SK-MEL-5 (cell line): ENCODE results near the gene CKS1B. TPM values are rescaled to one million over a fixed set of nuclear protein-coding genes. Genes with fewer than 3 reads are reported as not detected.

ENCODE experiments used
- DNase-seq: peaks from one replicate; pipeline ENCODE4 v3.0.0-alpha.2; 2016; ENCODE audit warnings: low read depth, low spot score
- in situ Hi-C: cut with HindIII; loops from 2 replicates; pipeline ENCODE4 v1.10.0; 2016; ENCODE audit warnings: low sequenced_read_pairs, high pct_unique_total_duplicates, low pct_unique_long_range_greater_than_20kb
- total RNA-seq: library from RNA; depleted of rRNA; stranded (reverse); fragments of >200 nt; shearing (Covaris generic); gene quantifications from 2 replicates; pipeline ENCODE4 v1.2.3, GENCODE V29; 2014

Gene CKS1B
- total RNA-seq, 1 experiment from 2014 or later: 122 TPM

- in situ Hi-C loops: no loop called here
- DNase-seq: no peak
Measured at GRCh38 chr1:154960446-154961136, 13.9 kb upstream of the CKS1B start.

- in situ Hi-C loops: no loop called here
- peak; percentile 72 for DNase-seq
Measured at GRCh38 chr1:154961207-154962155, 13.0 kb upstream of the CKS1B start, which contains the start of gene PYGO2. Gene PYGO2 (minus strand): TSS chr1:154961782. CDS start chr1:154961576, 206 bp downstream.

- in situ Hi-C loops: no loop called here
- no peak for DNase-seq
Measured at GRCh38 chr1:154962156-154962749, 12.2 kb upstream of the CKS1B start.

- DNase-seq: no peak
- in situ Hi-C loops: no loop called here
Measured at GRCh38 chr1:154962795-154963330, 11.6 kb upstream of the CKS1B start.

GRCh38 chr1:154963643-154964042 is 10.8 kb upstream of the CKS1B start:
- in situ Hi-C loops: no loop called here
- no peak for DNase-seq

- no peak for DNase-seq
- in situ Hi-C loops: no loop called here
Measured at GRCh38 chr1:154964359-154964758, 10.1 kb upstream of the CKS1B start.

- in situ Hi-C loops: no loop called here
Measured at GRCh38 chr1:154966111-154966510, 8.4 kb upstream of the CKS1B start.

GRCh38 chr1:154967331-154967950 is 7.0 kb upstream of the CKS1B start:
- in situ Hi-C loops: no loop called here
- no peak for DNase-seq

More at GRCh38 chr1:154966111-154966510, 8.4 kb upstream of the CKS1B start:
- DNase-seq: no peak

- in situ Hi-C loops: no loop called here
- no peak for DNase-seq
Measured at GRCh38 chr1:154968731-154969130, 5.8 kb upstream of the CKS1B start.

GRCh38 chr1:154969246-154969645 is 5.2 kb upstream of the CKS1B start:
- DNase-seq: no peak
- in situ Hi-C loops: no loop called here

- in situ Hi-C loops: no loop called here
- no peak for DNase-seq
Measured at GRCh38 chr1:154969860-154970452, 4.5 kb upstream of the CKS1B start.

GRCh38 chr1:154970631-154971340 is 3.7 kb upstream of the CKS1B start, which contains the start of gene SHC1:
Gene SHC1 (minus strand): TSS chr1:154970747. CDS start chr1:154970526, 221 bp downstream.
- in situ Hi-C loops: no loop called here
- DNase-seq: peak; percentile 90

- DNase-seq: no peak
- in situ Hi-C loops: no loop called here
Measured at GRCh38 chr1:154971341-154971998, 3.0 kb upstream of the CKS1B start.

- DNase-seq: no peak
- in situ Hi-C loops: no loop called here
Measured at GRCh38 chr1:154972213-154972516, 2.3 kb upstream of the CKS1B start.

- peak; percentile 87 for DNase-seq
- in situ Hi-C loops: no loop called here
Measured at GRCh38 chr1:154972517-154973343, 1.8 kb upstream of the CKS1B start.
